ENCODE measurements around the gene GPC3.
"Not testable (repeated sequence)": the region's sequence is repeated elsewhere in the genome, so short reads cannot be mapped to it uniquely, and the experiment has no call there.

GPC3 gene

DNA sequence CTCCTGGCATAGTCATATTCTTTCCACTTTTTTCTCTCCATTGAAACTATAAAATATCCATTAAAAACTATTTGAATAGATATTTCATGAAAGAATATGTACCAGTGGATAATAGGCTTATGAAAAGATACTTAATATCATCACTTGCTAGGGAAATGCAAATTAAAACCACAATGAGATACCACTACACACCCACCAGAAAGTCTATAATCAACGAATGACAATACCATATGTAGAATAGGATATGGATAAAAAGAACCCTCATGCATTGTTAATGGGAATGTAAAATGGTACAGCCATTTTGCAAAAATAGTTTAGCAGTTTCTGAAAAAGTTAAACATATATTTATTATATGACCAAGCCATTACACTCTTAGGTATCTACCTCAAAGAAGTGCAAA is 351.4 kb downstream of the GPC3 start:
- in situ Hi-C loops (cut with MboI; ENCODE audit: low pct_unique_long_range_greater_than_20kb, low sequenced_read_pairs, unreplicated experiment) = no loop called here
- TF ChIP-seq, protein P1, sequence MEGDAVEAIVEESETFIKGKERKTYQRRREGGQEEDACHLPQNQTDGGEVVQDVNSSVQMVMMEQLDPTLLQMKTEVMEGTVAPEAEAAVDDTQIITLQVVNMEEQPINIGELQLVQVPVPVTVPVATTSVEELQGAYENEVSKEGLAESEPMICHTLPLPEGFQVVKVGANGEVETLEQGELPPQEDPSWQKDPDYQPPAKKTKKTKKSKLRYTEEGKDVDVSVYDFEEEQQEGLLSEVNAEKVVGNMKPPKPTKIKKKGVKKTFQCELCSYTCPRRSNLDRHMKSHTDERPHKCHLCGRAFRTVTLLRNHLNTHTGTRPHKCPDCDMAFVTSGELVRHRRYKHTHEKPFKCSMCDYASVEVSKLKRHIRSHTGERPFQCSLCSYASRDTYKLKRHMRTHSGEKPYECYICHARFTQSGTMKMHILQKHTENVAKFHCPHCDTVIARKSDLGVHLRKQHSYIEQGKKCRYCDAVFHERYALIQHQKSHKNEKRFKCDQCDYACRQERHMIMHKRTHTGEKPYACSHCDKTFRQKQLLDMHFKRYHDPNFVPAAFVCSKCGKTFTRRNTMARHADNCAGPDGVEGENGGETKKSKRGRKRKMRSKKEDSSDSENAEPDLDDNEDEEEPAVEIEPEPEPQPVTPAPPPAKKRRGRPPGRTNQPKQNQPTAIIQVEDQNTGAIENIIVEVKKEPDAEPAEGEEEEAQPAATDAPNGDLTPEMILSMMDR (IDR thresholded peaks at IDR 0.05; ENCODE audit: extremely low read depth, insufficient read depth, missing control alignments) = no peak
- no peak for DNase-seq (ENCODE audit: low spot score)

DNA sequence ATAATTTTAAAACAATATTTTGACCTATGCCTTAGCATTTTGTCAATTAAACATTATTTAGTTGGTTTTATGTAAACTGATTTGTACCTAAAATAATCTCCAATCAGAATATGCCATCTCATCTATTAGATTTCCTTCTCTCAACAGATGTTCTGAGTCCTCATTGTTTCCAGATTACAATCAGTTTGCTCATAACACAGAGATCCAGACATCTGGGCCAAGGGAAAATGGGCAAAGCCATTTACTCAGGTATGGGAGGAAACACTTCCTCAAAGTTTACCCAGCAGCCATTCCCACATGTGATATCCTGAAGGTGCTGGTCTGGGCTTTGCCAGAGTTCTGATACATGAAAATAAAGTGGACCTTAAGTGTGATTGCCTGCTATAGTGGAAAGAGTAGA is 352.2 kb downstream of the GPC3 start:
- in situ Hi-C loops (cut with MboI; ENCODE audit: low pct_unique_long_range_greater_than_20kb, low sequenced_read_pairs, unreplicated experiment) = no loop called here
- TF ChIP-seq, protein P1 (IDR thresholded peaks at IDR 0.05; ENCODE audit: extremely low read depth, insufficient read depth, missing control alignments) = no peak

DNA sequence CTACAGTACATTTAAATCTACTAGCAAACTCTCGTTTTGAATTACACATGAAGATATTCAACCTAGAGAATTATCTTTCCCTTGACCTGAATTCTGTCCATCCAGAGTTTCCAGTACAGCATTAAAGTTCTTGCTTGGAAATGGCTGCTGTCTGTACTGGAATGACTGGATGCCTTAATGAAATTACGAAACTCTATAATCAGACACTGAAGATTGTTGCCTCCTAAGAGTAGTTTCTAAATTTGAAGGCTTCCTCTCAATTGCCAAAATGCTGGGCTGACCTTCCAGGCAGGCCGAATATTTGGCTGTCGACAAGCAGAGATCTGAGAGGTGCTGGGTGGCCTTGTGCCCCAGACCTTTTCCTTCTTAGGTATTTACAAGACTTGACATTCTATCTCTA is 355.0 kb downstream of the GPC3 start:
- in situ Hi-C loops (cut with MboI; ENCODE audit: low pct_unique_long_range_greater_than_20kb, low sequenced_read_pairs, unreplicated experiment) = no loop called here
- DNase-seq (ENCODE audit: low spot score) = no peak
- TF ChIP-seq, protein P1 (IDR thresholded peaks at IDR 0.05; ENCODE audit: extremely low read depth, insufficient read depth, missing control alignments) = no peak

More for the DNA sequence above, 352.2 kb downstream of the GPC3 start:
- DNase-seq (ENCODE audit: low spot score) = no peak

DNA sequence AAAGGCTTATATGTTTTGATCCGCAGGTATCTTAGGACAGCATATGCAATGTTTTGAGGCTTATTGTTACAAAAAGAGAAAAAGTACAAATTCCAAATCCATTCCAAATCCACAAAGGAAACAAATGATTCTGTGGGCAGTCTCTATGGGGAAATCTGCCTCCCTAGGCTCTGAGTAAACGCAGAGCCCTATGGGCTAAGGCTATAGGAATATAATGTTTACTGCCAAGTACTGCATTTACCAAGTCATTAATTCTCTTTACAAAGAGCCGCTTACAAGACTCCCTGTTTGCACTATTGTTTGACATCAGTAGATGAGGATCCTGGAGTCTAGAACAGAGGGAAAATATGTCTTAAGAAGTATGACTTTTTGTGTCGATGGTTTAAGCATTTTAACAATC is 357.7 kb downstream of the GPC3 start:
- DNase-seq (ENCODE audit: low spot score) = no peak
- TF ChIP-seq, protein P1 (IDR thresholded peaks at IDR 0.05; ENCODE audit: extremely low read depth, insufficient read depth, missing control alignments) = no peak
- in situ Hi-C loops (cut with MboI; ENCODE audit: low pct_unique_long_range_greater_than_20kb, low sequenced_read_pairs, unreplicated experiment) = no loop called here

DNA sequence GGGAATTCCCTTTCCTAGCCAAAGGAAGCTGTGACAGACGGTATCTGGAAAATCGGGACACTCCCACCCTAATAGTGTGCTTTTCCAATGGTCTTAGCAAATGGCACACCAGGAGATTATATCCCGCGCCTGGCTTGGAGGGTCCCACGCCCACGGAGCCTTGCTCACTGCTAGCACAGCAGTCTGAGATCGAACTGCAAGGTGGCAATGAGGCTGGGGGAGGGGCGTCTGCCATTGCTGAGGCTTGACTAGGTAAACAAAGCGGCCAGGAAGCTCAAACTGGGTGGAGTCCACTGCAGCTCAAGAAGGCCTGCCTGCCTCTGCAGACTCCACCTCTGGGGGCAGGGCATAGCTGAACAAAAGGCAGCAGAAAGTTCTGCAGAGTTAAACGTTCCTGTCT is 364.0 kb downstream of the GPC3 start:
- in situ Hi-C loops (cut with MboI; ENCODE audit: low pct_unique_long_range_greater_than_20kb, low sequenced_read_pairs, unreplicated experiment); DNase-seq (ENCODE audit: low spot score): not testable (repeated sequence)

DNA sequence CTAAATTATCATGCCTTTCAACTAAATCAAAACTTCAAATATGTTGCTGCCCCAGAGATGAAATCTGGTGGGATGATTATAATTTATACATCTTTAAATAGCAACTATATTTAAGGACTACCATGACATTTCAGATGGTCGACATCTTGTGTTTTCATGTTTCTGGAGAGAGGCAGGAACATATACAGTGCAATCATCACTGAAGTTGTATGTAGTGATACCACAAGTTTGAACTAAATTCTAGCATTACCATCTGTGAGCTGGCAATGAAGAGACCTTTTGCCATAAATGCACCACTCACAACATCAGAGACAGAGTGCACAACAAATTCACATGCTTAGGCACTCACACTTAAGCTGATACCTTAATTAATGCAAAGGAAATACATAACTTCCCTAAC is 373.7 kb downstream of the GPC3 start:
- in situ Hi-C loops (cut with MboI; ENCODE audit: low pct_unique_long_range_greater_than_20kb, low sequenced_read_pairs, unreplicated experiment) = no loop called here
- DNase-seq (ENCODE audit: low spot score) = no peak
- TF ChIP-seq, protein P1 (IDR thresholded peaks at IDR 0.05; ENCODE audit: extremely low read depth, insufficient read depth, missing control alignments) = no peak

DNA sequence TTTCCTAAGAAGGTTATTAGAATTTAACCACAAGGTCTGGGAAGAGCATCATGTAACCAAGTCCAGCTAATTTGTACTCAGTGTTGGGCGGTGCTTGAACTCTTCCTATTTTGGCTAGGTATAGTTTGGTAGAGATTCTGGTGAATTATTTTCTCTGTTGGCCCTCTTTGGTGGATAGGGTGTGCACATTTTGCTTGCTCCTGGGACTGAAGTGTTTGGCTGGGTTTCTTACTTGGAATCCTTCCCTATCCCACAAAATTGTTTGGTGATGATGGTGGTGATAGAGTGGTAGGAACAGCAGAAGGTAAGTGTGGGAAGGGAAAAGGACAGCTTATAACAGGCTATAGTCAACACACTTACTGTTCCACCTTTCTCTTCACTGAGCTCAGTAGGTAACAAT is 375.3 kb downstream of the GPC3 start:
- in situ Hi-C loops (cut with MboI; ENCODE audit: low pct_unique_long_range_greater_than_20kb, low sequenced_read_pairs, unreplicated experiment) = no loop called here
- DNase-seq (ENCODE audit: low spot score) = no peak
- TF ChIP-seq, protein P1 (IDR thresholded peaks at IDR 0.05; ENCODE audit: extremely low read depth, insufficient read depth, missing control alignments) = no peak
